K562 (cell line): ENCODE measurements around the gene PPP1CA. TPM values are rescaled to one million over a fixed set of nuclear protein-coding genes. Genes with fewer than 3 reads are reported as not detected.

Source experiments
- CCNT2 ChIP-seq: IDR thresholded peaks from 2 replicates; pipeline ENCODE4 v1.6.1; 2011; ENCODE audit warnings: borderline replicate concordance, low read depth, mild to moderate bottlenecking, moderate library complexity, mixed read lengths, low read length; ENCODE audit not compliant: insufficient read length; ENCODE audit errors: extremely low read depth
- HMGXB4 ChIP-seq: sonication (generic); formaldehyde crosslinking; IDR thresholded peaks from 2 replicates; pipeline ENCODE4 v1.8.1; 2023; ENCODE audit warnings: mild to moderate bottlenecking, missing genetic modification reagents
- HNRNPL ChIP-seq: fragments of 200-400 bp; formaldehyde crosslinking; IDR thresholded peaks from 2 replicates; pipeline ENCODE4 v1.6.1; 2017; ENCODE audit warnings: low read depth, mild to moderate bottlenecking, low read length
- MGA ChIP-seq: fragments of 450-650 bp; IDR thresholded peaks from 2 replicates; pipeline ENCODE4 v1.6.1; 2016; ENCODE audit warnings: mild to moderate bottlenecking, moderate library complexity
- MTF1 ChIP-seq: fragments of 250-450 bp; sonication (Bioruptor Pico); IDR thresholded peaks from 2 replicates; pipeline ENCODE4 v1.9.0; 2021; ENCODE audit warnings: moderate library complexity, mild to moderate bottlenecking, inconsistent platforms, borderline replicate concordance
- NFE2L1 ChIP-seq: fragments of 450-650 bp; IDR thresholded peaks from 2 replicates; pipeline ENCODE4 v1.6.1; 2016; ENCODE audit warnings: missing genetic modification characterization, low read depth, mild to moderate bottlenecking, missing compliant biosample characterization, moderate library complexity, borderline replicate concordance
- PHB2 ChIP-seq: fragments of 450-650 bp; IDR thresholded peaks from 2 replicates; pipeline ENCODE4 v1.6.1; 2017; ENCODE audit warnings: low read depth
- RCOR1 ChIP-seq, 2 experiments: IDR thresholded peaks; 2 replicates each; pipeline ENCODE4 v1.6.1; 2012; ENCODE audit warnings: low read depth in 2 of 2, low read length in 2 of 2, borderline replicate concordance in 1 of 2, improper control_type of control experiment in 1 of 2
- YBX1 ChIP-seq: fragments of 450-650 bp; IDR thresholded peaks from 2 replicates; pipeline ENCODE4 v1.7.1; 2016; ENCODE audit warnings: mild to moderate bottlenecking
- ZNF23 ChIP-seq: fragments of 250-450 bp; sonication (Bioruptor Pico); IDR thresholded peaks from 2 replicates; pipeline ENCODE4 v1.4.0; 2020; ENCODE audit warnings: mild to moderate bottlenecking
- ZNF263 ChIP-seq: sonication (generic); formaldehyde crosslinking; IDR thresholded peaks from 2 replicates; pipeline ENCODE4 v1.8.0; 2022; ENCODE audit warnings: mild to moderate bottlenecking, missing genetic modification reagents, borderline replicate concordance
- ZNF561 ChIP-seq: fragments of 450-650 bp; formaldehyde crosslinking; conservative IDR thresholded peaks from 2 replicates; pipeline ENCODE4 v1.4.0; 2020; ENCODE audit warnings: mild to moderate bottlenecking, moderate library complexity
- ZNF785 ChIP-seq: fragments of 250-450 bp; sonication (Bioruptor Pico); IDR thresholded peaks from 2 replicates; pipeline ENCODE4 v1.4.0; 2020; ENCODE audit warnings: mild to moderate bottlenecking
- polyA plus RNA-seq, 8 experiments: library from polyadenylated mRNA; depleted of rRNA in 4 of 8; stranded (reverse) in 5 of 8; unstranded in 3 of 8; fragments of >200 nt; fragmentation: Nextera tagmentation in 2 of 8; fragmentation: Illumina TruSeq in 1 of 8; extraction: Ambion mirVana in 2 of 8; extraction: Trizol in 1 of 8; gene quantifications; 2 replicates each; pipeline versions ENCODE4 v1.2.1 to v1.2.3, GENCODE V29; 2011 to 2014; ENCODE audit warnings: inconsistent platforms in 1 of 8, missing spikeins in 1 of 8
- total RNA-seq, 7 experiments: library from RNA; depleted of rRNA in 6 of 7; stranded (reverse); fragments of >200 nt in 6 of 7; fragmentation: Illumina TruSeq in 2 of 7; extraction: Trizol in 2 of 7; gene quantifications; 2 replicates each; pipeline versions ENCODE4 v1.2.1 to v1.2.3, GENCODE V29; 2011 to 2021; ENCODE audit warnings: low replicate concordance in 1 of 7

PPP1CA gene
- total and polyA plus RNA-seq, 9 of the 15 experiments (the other 6 are each of a cell fraction or from before 2014, with no cell fraction given) = 18.2 to 242 (median 188) TPM

- TF ChIP-seq MGA (no peak), HMGXB4 (CRISPR knock-in tag) (peak; percentile 34; the same call in 1 of the 2 replicates), ZNF23 (no peak), ZNF785 (CRISPR knock-in tag) (no peak), YBX1 (no peak), MTF1 (CRISPR knock-in tag) (no peak), PHB2 (no peak), ZNF561 (no peak), ZNF263 (CRISPR knock-in tag) (no peak), CCNT2 (peak; percentile 64), RCOR1 (IDR thresholded peaks at IDR 0.05; ENCODE audit: borderline replicate concordance in 1 of 2, low read depth in 2 of 2, low read length in 2 of 2) (no peak), NFE2L1 (no peak), HNRNPL (no peak)
Observed at GRCh38 chr11:67420646-67421429, 19.2 kb upstream of the PPP1CA start (continued).
